Gastrocnemius medialis (tissue), 4 donors: ENCODE measurements around the gene DLG4. TPM values are rescaled to one million over a fixed set of nuclear protein-coding genes. Genes with fewer than 3 reads are reported as not detected.

ENCODE experiments used
- ATAC-seq, 2 donors: fragments of 150-250 bp; one replicate each; pipeline ENCODE4 v1.9.1; 2016
- DNase-seq, 2 donors: peaks; one replicate each; pipeline ENCODE4 v3.0.0-alpha.2; 2019
- H3K27ac ChIP-seq, 4 donors: fragments of 200-600 bp; sonication (generic); 1 replicate in 1 of 4; 2 replicates in 3 of 4; pipeline ENCODE4 v1.5.1; 2016 to 2018; ENCODE audit warnings: mild to moderate bottlenecking in 2 of 4, moderate library complexity in 1 of 4
- H3K27me3 ChIP-seq, 3 donors: fragments of 200-600 bp; sonication (generic) in 2 of 3; 1 replicate in 1 of 3; 2 replicates in 2 of 3; pipeline versions ENCODE4 v1.5.1 to v1.6.0; 2016 to 2019; ENCODE audit warnings: mild to moderate bottlenecking in 1 of 3, moderate library complexity in 1 of 3
- H3K36me3 ChIP-seq, 2 donors: fragments of 200-600 bp; sonication (generic) in 1 of 2; one replicate each; pipeline ENCODE4 v1.5.1; 2017 to 2018
- H3K4me1 ChIP-seq, 2 donors: fragments of 200-600 bp; sonication (generic) in 1 of 2; one replicate each; pipeline ENCODE4 v1.5.1; 2016 to 2017; ENCODE audit warnings: mild to moderate bottlenecking in 2 of 2
- H3K4me3 ChIP-seq, 4 donors: fragments of 200-600 bp; sonication (generic) in 3 of 4; 1 replicate in 1 of 4; 2 replicates in 3 of 4; pipeline ENCODE4 v1.5.1; 2016 to 2019; ENCODE audit warnings: mild to moderate bottlenecking in 2 of 4
- H3K9me3 ChIP-seq, 3 donors: fragments of 200-600 bp; sonication (generic) in 2 of 3; 1 replicate in 1 of 3; 2 replicates in 2 of 3; pipeline ENCODE4 v1.5.1; 2016 to 2019
- CTCF ChIP-seq, 5 experiments: fragments of 450-650 bp in 3 of 5; fragments of 200-600 bp in 2 of 5; sonication (generic) in 2 of 5; IDR thresholded peaks in 4 of 5; conservative IDR thresholded peaks in 1 of 5; 1 replicate in 4 of 5; 2 replicates in 1 of 5; pipeline ENCODE4 v1.5.1; 2016 to 2019; ENCODE audit warnings: antibody characterized with exemption in 5 of 5, mild to moderate bottlenecking in 3 of 5, moderate library complexity in 3 of 5
- POLR2A ChIP-seq, 2 donors: fragments of 450-650 bp; IDR thresholded peaks; one replicate each; pipeline ENCODE4 v1.6.1; 2017; ENCODE audit warnings: antibody characterized with exemption in 2 of 2, mild to moderate bottlenecking in 2 of 2, moderate library complexity in 2 of 2
- in situ Hi-C, 4 donors: fragments of 200-750 bp; cut with MboI; loops; one replicate each; pipeline versions ENCODE4 v1.15.0 to v1.8.0; 2017; ENCODE audit warnings: low sequenced_read_pairs in 4 of 4
- intact Hi-C: fragments of 100-400 bp; cut with DNase I; formaldehyde crosslinking; loops from one replicate; pipeline ENCODE4 v1.15.1; 2023; ENCODE audit warnings: low total_unique reads
- total RNA-seq, 4 donors: library from RNA; depleted of rRNA; stranded (reverse); fragments of >200 nt; gene quantifications; one replicate each; pipeline versions ENCODE4 v1.1.0 to v1.2.3, GENCODE V29; 2016

The DLG4 gene
- total RNA-seq, 4 donors from 2014 or later = 3.5 to 6.7 (median 5.3) TPM

DNA sequence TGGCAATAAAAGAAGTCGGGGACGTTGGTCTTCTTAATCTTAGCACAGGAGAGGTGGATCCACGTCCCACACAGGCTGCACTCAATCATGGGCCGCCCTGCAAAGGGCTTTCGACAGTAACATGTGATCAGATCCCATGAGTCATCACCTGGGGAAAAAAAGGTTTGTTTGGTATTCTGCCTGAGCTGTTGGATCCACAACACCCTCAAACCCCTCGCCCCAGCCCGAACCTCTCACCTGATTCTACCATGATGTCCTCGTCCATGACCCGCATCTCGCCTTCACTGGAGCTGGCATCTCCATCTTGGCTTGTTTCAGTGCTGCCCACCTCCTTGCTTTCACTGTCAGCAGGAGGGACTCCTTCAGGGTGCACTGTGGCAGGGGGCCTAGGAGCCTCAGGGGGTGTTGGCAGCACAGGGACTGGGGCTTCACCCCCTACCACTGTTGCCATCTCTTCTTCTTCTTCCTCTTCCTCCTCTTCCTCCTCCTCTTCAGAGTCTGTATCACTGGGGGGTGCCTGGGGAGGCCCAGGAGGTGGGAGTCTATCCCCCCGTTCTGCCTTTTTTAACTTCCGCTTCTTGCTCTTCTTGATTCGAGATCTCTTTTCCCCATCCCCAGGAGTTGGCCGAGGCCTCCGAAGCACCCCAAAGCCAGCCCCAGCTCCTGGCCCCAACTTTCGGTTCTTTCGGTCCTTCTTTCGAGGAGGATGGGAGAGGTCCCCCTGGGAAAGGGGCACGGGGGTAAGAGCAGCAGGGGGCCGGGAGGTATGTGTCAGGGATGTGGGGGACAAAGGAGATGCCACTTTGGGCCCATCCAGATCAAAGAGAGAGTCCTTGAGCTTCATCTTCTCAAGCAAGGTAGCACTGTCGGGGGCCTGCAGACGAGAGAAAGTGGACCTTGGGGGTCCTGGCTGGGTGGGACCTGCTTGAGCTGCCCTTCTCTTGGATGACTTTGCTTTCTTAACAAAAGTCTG, 16.3 kb upstream of the DLG4 start:
- Histone ChIP-seq H3K27me3 (no peaks in the 10 kb centered on the region), H3K4me1 (peaks cover 42 to 57% of the 10 kb centered on the region in 2 donors), H3K36me3 (peaks cover 0 to 26% of the 10 kb centered on the region in 2 donors), H3K9me3 (no peaks in the 10 kb centered on the region), H3K27ac (peak overlapping the region; percentile 88 to 99 (median 95)), H3K4me3 (no peak overlapping the region)
- ATAC-seq (no peak), DNase-seq (peak in 1 of 2 donors; percentile 9)
- in situ Hi-C loops (no loop called here), intact Hi-C loops (loop anchor here (2.0 to 5.0 kb wide), 2 partner anchors 15 to 606 kb away; no protein-coding TSS in a partner anchor)
- no peak for TF ChIP-seq POLR2A (IDR thresholded peaks at IDR 0.05)
- TF ChIP-seq CTCF (IDR thresholded peaks at IDR 0.05 in 4 of 5, conservative IDR thresholded peaks at IDR 0.05 in 1 of 5) = no peak

- in situ Hi-C loops = no loop called here
- H3K27me3 ChIP-seq = no peaks in the 10 kb centered on the region
- peaks cover 0 to 33% of the 10 kb centered on the region in 2 donors for H3K36me3 ChIP-seq
- H3K4me3 ChIP-seq = peak within 1 kb of the TSS; percentile 81 to 99 (median 88)
- H3K9me3 ChIP-seq = no peaks in the 10 kb centered on the region
- TF ChIP-seq POLR2A (IDR thresholded peaks at IDR 0.05) = peak; percentile 81 to 88
- TF ChIP-seq CTCF (IDR thresholded peaks at IDR 0.05 in 4 of 5, conservative IDR thresholded peaks at IDR 0.05 in 1 of 5) = peak in 3 of 5 experiments; percentile 4 to 88 (median 77)
- DNase-seq (peak; percentile 93 to 96), ATAC-seq (peak; percentile 59 to 70)
- intact Hi-C loops = loop anchor here (2.0 kb wide), 1 partner anchor 14 kb away; no protein-coding TSS in a partner anchor
- peak within 1 kb of the TSS; percentile 88 to 99 (median 95) for H3K27ac ChIP-seq
- H3K4me1 ChIP-seq = peaks cover 29 to 44% of the 10 kb centered on the region in 2 donors
These were observed 14.7 kb upstream of the DLG4 start, which contains the start of gene DVL2 for GRCh38 chr17:7234083-7234951. Gene DVL2 (minus strand): TSS chr17:7234517. CDS start chr17:7234262, 255 bp downstream.

- no peak for DNase-seq
- peaks cover 29 to 44% of the 10 kb centered on the region in 2 donors for H3K4me1 ChIP-seq
These were observed 14.1 kb upstream of the DLG4 start for GRCh38 chr17:7233701-7234082.

More at GRCh38 chr17:7233701-7234082, 14.1 kb upstream of the DLG4 start:
- intact Hi-C loops = loop anchor here (2.0 kb wide), 1 partner anchor 13 kb away; no protein-coding TSS in a partner anchor
- peak; percentile 3 for ATAC-seq
- no peaks in the 10 kb centered on the region for H3K27me3 ChIP-seq
- TF ChIP-seq CTCF (IDR thresholded peaks at IDR 0.05 in 4 of 5, conservative IDR thresholded peaks at IDR 0.05 in 1 of 5) (no peak), POLR2A (IDR thresholded peaks at IDR 0.05) (no peak)
- H3K4me3 ChIP-seq = peak overlapping the region; percentile 81 to 99 (median 88)
- in situ Hi-C loops = no loop called here
- peak overlapping the region; percentile 88 to 99 (median 95) for H3K27ac ChIP-seq
- peaks cover 0 to 39% of the 10 kb centered on the region in 2 donors for H3K36me3 ChIP-seq
- no peaks in the 10 kb centered on the region for H3K9me3 ChIP-seq
